Muscle of arm (tissue), 12 donors: Measurements from ENCODE around the gene LYSMD3. TPM values are rescaled to one million over a fixed set of nuclear protein-coding genes. Genes with fewer than 3 reads are reported as not detected.

Source experiments
- DNase-seq: peaks from one replicate; pipeline ENCODE4 v3.0.0-alpha.2; 2013
- polyA plus RNA-seq, 12 donors: library from polyadenylated mRNA; unstranded; fragments of 120-200 nt; gene quantifications; one replicate each; pipeline ENCODE4 v1.2.1, GENCODE V29; 2013; ENCODE audit not compliant: insufficient read length in 12 of 12

The LYSMD3 gene
- polyA plus RNA-seq, 12 donors: 16.2 to 25.7 (median 21.8) TPM; not detected in 1

DNA sequence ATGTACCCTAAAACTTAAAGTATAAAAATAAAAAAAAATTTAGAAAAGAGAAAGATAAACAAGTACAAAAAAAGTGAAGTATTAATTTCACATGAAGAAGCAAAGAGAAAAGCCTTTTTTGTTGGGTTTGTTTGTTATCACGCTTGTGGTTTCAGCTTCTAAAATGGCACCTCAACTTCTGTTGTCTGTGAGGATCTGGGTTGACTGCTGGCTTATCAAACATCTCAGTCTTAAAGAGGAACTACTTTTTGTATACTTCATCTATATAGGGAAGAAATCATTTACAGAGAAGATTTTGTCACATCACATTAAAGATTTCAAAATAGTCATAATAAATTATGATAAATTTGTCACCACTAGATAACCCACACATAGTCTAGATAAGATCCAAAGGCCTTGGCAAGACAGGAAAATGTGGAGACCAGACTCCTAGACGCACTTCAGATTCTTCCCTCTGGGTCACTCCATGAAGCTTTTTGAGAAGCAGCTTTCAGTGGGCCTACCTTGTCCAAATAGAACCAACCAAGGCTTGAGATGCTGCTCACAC lies 20.4 kb upstream of the LYSMD3 start:
- no peak for DNase-seq

DNA sequence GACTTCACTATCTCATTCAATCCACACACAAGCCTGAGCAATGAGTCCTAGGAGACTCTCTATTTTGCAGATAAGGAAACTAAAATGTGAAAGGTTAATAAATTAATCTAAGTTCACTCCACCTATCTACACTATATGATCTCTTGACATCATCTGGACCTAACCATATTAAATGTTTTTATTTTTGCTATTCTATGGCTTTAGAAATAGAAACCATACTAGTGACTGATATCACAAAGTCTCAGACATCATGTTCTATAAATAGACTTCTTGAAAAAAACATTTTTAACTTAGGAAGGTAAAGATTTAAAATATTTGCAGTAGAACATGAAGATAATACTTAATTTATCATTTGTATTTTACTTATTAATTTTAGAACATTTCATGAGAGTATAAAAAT lies 19.8 kb upstream of the LYSMD3 start:
- DNase-seq: no peak

DNA sequence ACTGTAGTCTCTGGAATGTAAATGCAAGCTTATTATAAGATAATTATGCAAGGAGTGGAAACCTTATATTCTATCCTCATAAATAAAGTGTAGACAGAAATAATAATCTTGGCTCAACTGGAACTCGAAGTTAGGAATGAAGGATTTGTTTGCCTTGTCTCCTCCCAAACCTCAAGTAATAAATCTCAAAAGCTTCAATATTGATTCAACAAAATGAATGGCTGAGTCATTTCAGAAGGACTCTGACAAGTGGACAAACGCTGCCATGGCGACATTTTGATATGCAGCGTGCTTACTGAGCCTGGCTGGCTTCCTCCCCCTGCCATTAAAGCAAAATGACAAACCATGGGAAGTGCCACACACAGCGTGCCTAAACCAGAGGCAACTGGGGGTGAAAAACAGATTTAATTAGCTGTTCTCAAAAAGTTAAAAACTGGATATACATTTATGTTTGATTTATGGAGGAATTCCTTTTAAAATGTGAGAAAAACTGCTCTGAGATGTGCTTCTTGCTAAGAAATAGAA lies 18.7 kb upstream of the LYSMD3 start:
- no peak for DNase-seq

DNA sequence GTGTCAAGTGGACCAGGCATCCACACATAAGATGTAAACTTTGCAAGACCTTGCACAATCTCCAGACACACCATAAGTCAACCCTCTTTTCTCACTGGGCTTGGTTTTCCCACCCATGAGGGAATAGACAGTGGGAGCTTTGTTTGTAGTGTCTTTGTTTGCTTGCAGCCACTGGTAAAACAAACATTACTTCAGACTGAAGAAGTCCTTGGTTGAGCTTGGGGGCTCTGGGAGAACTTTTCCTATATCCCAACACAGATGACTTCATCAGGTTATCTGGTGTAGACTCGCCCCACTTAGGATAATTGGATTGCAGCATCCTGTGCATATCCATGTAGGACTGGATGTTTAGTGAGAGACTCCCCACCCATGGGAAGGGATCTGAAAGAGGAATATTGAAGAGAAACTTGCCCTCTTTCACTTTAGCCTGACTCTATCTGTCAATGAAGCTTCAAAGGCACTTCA lies 17.7 kb upstream of the LYSMD3 start:
- DNase-seq: no peak

DNA sequence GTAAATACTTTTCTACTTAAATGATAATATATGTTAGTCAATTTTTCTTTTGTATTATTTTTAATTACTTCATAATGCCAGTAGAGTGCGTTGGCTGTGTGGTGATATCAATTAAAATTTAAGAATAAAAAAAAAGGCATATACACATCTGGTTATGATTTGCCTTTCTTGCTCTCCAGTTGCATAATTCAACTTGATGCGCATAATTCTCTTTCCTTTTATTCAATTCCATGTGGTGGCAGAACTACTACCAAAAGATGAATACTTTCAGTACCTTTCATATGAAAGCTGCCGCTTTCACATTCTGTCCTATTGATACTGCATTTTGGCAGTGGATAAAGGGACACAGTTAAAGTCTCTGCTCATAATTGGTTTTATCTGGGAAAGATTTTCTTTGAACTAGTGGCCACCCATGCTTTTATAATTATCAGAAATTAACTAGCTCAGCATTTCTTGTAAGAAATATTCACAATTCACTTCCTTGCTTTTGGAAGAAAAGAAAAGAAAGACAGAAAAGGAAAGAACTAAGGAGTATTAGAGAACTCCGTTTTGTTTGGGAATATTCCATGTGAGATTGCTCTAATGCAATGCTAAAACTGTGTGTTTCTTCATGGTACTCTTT lies 16.9 kb upstream of the LYSMD3 start:
- DNase-seq: no peak

GRCh38 chr5:90545511-90545910 lies 16.1 kb upstream of the LYSMD3 start:
- DNase-seq: no peak

- DNase-seq: no peak
Measured at GRCh38 chr5:90542827-90543519, 13.6 kb upstream of the LYSMD3 start.

- DNase-seq: no peak
Measured at GRCh38 chr5:90534922-90535321, 5.5 kb upstream of the LYSMD3 start.

DNA sequence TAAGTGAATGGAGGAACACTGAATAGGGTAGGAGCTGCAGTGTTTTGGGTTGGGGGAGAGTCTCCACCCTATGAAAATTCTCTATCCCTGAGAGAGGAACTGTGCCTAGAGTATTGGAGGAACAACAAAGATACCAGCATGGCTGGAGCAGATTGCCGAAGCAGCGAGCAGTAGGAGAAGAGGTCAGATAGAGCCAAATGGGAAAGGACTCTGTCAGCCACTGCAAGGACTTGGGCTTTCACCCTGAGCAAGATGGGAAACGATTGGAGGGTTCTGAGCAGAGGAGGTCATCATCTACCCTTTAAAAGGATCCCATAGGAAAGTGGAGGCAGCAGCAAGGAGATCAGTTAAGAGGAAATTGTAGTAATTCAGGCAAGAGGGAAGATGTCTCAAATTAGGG lies 4.4 kb upstream of the LYSMD3 start:
- DNase-seq: no peak

DNA sequence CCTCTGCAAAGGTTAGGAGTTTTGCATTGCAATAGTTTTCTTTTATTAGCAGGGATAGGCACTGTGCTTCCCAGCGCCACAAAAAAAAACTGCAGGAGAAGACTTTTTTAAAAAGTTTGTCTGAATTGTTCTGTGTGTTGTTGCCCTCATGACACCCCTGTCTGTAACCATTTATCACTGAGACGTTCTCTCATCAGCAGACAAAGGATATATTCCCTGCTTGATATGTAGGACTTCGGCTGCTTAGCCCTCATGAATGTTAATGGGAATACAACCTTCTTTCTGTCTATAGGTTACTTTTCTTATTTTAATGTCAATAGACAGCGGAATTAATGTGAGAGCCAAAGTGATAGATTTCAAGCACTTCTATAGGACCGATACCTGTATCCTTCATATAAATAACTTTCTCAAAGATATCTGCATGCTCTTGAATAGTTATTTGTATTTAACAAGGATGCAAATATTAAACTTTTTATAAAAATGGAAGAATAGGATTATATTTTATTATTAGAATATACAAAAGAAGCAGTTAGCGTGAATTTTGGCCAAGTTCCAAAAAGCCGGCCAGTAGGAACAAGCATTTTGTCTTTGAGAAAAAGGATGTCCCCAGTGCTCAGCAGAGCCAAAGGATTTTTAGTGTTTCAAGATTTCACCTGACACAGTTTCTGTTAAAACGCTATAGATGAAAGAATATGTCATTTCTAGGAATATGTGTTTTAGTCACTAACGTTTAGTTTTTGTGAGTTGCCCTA lies 1.5 kb upstream of the LYSMD3 start:
- peak; percentile 7 for DNase-seq

DNA sequence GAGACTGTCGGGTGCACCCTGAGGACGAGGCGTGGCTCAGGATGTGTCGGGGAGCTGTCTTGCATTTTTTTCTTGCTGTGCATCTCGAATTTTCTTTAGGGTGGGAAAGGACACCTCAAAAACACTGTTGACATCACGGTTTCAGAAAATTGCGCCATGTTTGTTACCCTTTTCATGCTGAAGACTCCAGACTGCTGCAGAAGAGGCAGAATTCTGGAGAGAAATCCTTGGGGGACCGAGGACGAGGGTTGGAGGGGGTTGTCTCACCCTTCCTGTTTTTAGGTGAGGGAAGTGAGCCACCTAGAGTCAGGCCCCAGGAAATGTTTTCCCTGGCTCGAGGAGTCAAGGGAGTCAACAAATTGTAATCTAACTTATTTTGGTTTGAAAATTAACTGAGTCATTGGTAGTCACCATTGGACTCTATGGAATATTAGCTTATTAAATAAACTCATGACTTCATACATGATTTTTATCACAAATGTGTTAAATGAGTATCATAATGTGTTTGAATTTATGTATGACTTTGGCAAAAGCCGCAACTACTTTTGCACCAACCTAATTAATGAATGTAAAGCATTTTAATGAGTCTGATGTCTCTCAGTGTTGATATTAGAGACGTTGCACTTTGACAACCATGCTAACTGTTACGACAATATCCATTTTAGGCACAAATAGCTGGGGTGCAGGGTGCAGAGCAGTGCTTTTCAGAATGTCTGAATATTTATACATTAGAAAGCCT lies 724 bp upstream of the LYSMD3 start:
- no peak for DNase-seq

GRCh38 chr5:90528601-90529193 lies 687 bp downstream of the LYSMD3 start:
- peak; percentile 57 for DNase-seq

DNA sequence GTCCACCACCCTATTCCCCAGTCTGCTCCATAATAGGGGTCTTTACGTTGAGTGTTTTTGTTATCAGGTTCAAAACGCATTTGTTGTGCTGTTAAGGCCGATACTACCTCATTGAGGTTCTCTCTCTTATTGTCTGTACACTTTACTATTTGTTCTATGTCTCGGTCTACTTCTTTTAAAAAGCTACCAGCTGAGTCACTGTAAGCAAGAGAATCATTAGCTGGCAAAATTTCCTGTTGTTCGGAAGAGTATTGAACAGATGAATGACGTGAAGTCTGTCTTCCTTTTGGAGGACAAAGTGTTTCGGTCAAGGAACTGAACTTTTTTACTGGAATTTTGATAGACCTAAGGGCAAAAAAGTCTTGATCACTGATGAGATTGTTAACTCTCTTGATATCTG lies 10.3 kb downstream of the LYSMD3 start:
- DNase-seq: no peak

DNA sequence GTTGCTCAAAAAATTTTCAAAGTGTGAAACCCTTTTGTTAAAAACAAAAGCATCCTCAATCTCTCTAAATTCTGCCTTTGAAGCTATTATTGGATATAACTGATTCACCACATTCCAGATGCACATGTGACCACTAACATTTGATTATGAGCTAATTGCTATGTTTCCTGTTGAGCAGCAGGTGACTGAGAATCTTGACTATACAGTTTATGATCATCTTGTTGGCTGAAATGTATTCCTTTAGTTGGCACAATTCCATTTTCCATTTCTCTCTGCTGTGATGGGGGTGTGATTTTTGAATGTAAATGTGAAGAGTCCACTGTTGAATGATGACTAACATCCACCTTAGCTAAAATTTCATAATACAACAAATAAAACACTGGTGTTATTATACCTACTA lies 10.7 kb downstream of the LYSMD3 start:
- no peak for DNase-seq

DNA sequence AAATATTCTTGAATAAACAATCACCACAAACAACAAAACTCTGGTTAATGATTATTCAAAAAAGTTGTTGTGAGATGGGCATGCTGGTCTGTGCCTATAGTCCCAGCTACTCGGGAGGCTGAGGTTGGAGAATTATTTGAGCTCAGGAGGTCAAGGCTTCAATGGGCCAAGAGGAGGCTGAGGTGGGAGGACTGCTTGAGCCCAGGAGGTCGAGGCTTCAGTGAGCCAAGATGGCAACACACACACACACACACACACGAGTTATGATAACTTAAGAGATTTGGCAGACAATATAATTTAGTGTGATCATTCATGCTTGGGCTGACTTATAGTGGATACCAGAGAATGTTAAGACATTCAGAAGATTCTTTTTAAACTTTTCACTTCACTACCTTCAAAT lies 14.9 kb downstream of the LYSMD3 start:
- no peak for DNase-seq

DNA sequence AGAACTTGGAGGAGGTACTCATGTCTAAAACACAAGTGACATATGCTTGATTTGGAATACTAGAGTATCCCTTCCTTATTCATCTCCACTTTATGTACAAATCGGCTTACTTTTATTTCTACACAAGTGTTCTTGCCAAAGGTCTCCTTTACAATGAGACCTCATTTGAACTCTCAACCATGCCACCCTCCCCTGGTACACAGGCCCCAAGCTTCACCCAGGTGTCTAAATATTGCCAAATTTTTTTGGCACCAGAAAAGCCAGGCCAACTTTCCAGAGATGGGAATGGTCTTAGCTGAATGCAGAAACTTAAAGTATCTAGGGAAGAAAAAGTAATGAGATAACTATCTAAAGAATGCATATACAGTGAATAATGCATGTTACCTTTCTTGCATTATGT lies 18.9 kb downstream of the LYSMD3 start:
- DNase-seq: no peak

DNA sequence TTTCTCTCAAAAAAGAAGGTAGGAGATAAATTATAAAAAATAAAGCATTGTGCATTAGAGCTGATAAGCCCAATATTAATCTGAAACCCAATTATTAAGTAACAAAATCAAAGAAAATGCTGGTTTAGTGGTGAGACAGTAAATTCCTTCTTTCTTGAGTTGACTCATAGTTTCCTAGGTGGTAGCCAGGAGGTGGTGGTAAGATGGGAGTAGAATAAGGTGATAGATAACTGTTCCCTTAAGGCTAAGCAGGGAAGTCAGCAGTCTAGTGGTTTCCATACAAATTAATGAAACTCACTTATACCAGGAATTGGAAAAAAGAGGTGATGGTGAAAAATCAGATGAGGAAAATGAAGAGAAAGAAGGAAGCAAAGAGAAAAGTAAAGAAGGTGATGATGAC lies 23.2 kb downstream of the LYSMD3 start:
- DNase-seq: no peak

DNA sequence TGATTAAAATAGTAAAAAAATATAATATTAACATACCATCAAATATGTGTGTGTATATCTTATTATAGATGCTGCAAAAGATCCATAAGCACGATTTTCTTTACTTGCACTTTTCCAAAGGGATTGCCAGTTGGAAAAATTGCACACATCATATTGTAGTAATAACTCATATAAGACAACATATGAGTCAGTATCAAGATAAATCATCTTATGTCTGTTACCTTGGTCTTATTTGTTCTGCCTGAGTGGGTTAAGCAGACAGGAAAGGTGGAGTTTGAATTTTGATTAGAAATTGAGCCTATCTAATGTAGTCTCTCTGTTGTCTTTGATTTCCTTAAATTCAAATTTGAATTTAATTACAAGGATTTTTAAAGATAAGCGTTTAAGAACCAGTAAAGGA lies 24.6 kb downstream of the LYSMD3 start:
- no peak for DNase-seq

DNA sequence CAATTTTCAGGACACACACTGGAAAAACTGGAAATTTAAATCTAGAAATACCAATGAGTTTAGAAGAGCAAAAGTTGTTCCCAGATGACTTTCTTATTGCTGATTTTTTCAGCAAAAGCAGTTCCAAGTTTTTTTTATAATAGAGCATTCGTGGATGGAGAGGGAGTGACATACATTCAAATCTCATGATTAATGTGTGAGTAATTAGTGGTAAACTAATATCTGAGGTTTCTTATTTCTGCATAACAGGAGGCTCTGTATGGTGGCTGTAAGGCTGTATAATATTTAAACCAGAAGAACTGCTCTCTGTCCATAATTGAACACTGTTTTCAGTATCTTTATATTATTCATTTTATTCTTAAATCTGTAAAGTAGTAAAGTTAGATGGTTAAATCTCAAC lies 25.8 kb downstream of the LYSMD3 start:
- no peak for DNase-seq

- DNase-seq: no peak
Measured at GRCh38 chr5:90495146-90495545, 34.2 kb downstream of the LYSMD3 start.

GRCh38 chr5:90494043-90494442 lies 35.3 kb downstream of the LYSMD3 start:
- DNase-seq: no peak
